NCI-H1436 treated with DMSO at 0.1 percent for 48 hours (cell line): Measurements from ENCODE around the gene CST4.
"Not testable (repeated sequence)": the region's sequence is repeated elsewhere in the genome, so short reads cannot be mapped to it uniquely, and the experiment has no call there.

Experiments used
- DNase-seq: peaks from one replicate; lab custom pipeline; 2025; lab: John Stamatoyannopoulos, UW

CST4 gene, protein sequence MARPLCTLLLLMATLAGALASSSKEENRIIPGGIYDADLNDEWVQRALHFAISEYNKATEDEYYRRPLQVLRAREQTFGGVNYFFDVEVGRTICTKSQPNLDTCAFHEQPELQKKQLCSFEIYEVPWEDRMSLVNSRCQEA

GRCh38 chr20:23688684-23689398, at the start of gene CST4:
Gene CST4, minus strand, starts transcription at chr20:23689038. Its CDS starts 69 bp downstream, at chr20:23688969.
- not testable (repeated sequence) for DNase-seq

GRCh38 chr20:23735391-23735790, 46.6 kb upstream of the CST4 start:
- DNase-seq: not testable (repeated sequence)

- DNase-seq: not testable (repeated sequence)
These were observed 46.1 kb upstream of the CST4 start for GRCh38 chr20:23734949-23735348.

DNA sequence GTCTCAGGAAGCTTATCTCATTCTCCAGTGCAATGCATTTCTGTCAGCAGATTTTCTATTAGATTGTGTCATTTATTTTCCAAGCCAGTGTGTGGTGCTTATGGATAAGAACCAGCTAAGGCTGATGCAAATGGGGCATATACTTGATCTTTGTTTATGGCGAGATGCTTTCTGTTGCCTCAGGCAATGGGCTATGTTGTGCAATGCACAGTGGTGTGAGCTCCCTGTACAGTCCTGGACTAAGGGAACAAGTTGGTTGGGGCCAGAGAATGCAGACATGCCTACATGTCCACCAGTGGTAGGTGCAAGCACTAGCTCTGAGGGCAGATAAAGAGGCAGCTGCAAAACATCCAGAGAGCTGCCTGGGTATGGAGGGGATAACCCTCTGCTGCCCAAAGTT, 45.6 kb upstream of the CST4 start:
- DNase-seq: not testable (repeated sequence)

DNA sequence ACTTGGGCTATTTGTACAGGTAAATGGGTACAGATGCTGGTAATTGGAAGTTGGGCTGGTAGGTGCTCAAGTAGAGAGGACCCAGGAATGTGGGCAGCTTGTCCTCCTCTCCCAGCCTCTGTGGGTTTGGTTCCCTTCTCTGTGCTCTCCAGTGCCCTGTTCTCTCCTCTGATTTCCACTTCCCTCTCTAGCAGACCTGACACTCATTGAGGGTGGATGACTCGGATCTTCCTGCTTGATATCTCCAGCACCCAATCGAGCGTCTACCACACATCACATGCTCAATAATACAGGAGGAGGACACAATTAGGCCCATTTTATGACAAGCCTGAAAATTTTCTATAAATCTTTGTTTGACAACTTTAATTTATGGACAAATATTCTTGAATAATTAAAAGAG, 38.2 kb upstream of the CST4 start:
- DNase-seq: no peak

- DNase-seq: no peak
These were observed 36.3 kb upstream of the CST4 start for GRCh38 chr20:23725102-23725501.

DNA sequence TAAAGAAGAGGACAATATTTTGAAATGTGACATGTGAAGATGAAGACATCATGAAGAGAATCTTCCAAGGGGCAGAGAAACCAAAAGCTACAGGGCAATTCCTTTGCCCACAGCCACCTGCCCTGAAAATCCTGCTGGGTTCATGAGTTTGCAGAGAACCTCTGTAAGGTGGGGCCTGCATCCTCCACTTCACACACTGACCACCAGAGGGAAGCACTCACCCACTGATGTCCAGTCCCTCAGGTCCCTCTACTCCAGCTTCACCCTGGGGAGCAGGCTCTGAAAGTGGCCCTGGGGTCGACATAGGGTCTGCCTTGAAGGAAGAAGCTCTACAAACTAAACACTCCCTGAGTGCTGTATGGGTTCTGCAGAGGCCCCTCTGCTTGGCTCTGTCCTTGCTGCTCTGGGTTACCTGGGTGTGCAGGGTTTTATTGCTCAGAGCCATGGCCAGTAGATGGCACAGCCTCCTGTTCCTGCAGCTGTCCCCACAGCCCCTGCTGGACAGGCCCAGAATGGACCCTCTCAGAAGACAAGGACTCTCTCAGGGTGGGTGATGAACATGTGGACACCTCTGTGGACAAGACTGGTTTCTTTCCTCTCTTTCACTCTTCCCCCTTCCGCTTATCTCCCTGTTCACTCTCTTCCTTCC, 34.9 kb upstream of the CST4 start:
- DNase-seq: not testable (repeated sequence)

DNA sequence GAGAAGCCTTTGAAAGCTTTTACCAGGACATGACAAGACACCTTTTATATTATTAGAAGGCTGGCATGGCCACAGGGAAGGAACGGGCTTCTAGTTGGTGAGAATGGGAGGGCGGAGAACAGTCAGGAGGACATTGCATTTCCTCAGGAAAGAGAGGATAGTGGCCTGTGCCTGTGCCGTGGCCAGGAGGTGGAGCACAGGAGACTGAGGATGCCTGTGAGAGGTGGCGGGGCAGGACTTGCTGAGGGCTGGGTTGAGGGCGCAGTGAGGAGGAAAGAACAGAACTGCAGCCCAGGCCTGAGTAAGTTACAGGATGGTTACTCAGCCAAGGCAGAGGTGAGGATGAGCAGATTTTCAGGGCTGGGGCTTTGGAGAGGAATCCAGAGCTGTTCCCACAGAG, 34.0 kb upstream of the CST4 start:
- DNase-seq: not testable (repeated sequence)

- DNase-seq: no peak
These were observed 33.1 kb upstream of the CST4 start for GRCh38 chr20:23721962-23722361.

GRCh38 chr20:23719351-23719750, 30.5 kb upstream of the CST4 start:
- not testable (repeated sequence) for DNase-seq

GRCh38 chr20:23711778-23712177, 22.9 kb upstream of the CST4 start:
- DNase-seq: not testable (repeated sequence)

DNA sequence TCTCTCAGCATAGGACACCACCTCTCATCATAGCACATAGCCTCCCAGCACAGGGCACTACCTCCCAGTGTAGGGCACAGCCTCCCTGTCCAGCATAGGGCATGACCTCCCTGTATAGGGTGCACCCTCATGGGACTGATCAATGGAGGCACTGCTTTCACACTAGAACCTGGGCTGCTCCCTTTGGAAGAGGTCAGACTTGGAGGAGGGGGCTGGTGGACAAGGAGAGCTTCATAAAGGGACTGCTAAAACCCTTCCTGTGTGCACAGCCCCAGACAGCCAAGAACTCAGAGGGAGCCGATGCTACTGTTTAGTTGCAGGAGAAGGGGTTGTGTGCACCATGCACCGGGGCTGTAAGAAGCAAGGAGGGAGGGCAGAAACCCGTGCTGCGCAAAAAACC, 21.9 kb upstream of the CST4 start:
- no peak for DNase-seq

- DNase-seq: no peak
These were observed 17.1 kb upstream of the CST4 start for GRCh38 chr20:23705895-23706294.

- DNase-seq: no peak
These were observed 13.2 kb upstream of the CST4 start for GRCh38 chr20:23702021-23702420.

DNA sequence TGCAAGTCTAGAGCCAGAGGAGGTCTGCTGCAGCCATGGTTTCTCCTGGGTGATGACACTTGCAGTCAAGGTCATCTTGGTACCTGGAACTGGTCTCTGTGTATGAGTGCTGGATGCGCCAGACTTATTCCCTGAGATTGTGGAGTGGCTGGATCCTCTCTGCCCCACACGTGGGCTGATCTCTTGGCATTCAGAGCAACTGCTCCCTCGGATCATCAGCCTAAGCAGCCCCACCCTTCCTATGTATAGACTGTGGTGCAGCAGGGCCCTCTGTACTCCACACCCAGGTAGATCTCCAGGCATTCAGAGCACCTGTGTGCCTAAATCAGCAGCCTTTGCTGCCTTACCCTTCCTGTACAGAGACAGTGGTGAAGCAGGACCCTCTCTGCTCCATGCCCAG, 12.1 kb upstream of the CST4 start:
- DNase-seq: no peak

DNA sequence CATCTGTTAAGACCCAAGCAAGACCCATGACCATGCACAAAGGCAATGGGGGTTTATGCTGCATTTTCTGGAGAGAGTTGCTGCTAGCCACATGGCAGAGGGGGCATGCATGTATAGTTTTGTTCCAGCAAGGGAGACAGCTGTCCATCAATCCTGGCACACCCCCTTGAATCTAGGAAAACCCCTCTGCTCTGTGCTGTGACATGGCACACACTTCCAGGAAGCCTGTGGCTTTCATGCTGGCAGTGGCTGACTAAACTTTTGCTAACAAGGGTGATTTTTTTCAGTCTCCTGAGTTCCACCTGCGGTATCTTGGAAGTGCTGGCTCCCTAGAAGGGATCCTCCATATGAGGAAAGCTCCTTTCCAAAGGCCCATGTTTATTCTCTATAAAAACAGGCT, 9.1 kb upstream of the CST4 start:
- no peak for DNase-seq

DNA sequence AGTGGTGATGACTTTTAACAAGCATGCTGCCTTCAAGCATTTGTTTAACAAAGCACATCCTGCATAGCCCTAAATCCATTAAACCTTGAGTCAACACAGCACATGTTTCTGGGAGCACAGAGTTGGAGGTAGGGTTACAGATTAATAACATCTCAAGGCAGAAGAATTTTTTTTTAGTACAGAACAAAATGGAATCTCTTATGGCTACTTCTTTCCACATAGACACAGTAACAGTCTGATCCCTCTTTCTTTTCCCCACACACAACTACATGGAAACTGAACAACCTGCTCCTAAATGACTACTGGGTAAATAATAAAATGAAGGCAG, 6.2 kb upstream of the CST4 start:
- DNase-seq: not testable (repeated sequence)

GRCh38 chr20:23694178-23695067, 5.6 kb upstream of the CST4 start:
- not testable (repeated sequence) for DNase-seq

DNA sequence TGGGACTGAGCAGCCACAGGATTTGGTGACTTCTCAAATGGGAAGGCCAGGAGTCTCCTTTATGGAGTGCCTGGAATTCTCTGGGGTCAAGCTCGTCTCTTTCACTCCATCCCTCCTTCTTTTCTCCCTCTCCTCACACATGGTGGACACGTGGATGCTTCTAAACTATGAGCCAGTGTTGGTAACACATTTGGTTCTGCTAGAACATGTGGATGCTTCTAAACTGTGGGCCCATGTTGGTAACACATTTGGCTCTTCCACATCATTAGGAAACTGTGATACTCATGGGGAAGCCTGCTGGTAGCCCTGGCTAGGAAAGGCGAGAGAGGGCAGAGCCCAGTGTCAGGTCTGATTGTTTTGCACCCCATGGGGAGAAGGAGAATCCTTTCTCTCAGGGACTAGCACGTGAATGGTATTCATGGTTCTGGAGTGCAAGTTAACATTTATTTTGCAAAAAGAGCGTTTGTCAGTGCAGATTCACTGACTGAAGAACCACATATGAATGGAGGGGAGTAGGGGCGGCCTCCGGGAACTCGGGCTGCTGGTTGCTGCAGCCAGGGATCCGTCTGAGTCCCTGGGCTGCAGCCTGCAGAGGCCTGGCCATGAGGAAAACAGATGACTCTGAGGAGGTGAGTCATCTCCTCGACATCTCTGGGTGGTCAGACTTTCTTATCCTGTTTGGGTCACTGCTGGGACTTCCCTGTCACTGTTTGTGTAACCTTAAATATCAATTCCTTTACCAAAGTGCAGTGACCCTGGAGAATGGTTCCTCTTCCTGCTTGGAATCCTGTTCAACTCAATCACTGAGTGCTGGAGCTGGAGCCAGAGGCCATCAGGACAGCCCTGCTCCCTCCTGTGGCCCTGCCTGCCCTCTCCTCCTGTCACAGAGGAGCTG, 4.1 kb upstream of the CST4 start:
- DNase-seq: not testable (repeated sequence)

GRCh38 chr20:23691675-23692074, 2.8 kb upstream of the CST4 start:
- DNase-seq: no peak

- no peak for DNase-seq
These were observed 1.7 kb upstream of the CST4 start for GRCh38 chr20:23690581-23690980.

DNA sequence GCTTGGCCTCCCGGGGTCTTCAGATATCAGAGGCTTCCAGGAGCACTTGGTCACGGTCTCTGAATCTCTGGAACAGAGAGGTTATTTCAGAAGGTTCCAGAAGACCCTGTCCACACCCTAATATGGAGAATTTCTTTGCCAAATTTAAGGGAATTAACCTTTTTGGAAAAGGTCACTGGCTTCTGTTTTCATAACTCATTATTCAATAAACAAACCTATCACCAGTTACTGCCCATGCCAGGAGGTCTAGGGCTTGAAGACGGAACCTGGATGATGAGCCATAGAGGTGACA, 507 bp upstream of the CST4 start:
- DNase-seq: no peak
